Measurements from ENCODE around the gene LRRTM1.
A peak's percentile ranks its signal among the peaks of the same experiment; 100 is the strongest.

The LRRTM1 gene, protein sequence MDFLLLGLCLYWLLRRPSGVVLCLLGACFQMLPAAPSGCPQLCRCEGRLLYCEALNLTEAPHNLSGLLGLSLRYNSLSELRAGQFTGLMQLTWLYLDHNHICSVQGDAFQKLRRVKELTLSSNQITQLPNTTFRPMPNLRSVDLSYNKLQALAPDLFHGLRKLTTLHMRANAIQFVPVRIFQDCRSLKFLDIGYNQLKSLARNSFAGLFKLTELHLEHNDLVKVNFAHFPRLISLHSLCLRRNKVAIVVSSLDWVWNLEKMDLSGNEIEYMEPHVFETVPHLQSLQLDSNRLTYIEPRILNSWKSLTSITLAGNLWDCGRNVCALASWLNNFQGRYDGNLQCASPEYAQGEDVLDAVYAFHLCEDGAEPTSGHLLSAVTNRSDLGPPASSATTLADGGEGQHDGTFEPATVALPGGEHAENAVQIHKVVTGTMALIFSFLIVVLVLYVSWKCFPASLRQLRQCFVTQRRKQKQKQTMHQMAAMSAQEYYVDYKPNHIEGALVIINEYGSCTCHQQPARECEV

DNA sequence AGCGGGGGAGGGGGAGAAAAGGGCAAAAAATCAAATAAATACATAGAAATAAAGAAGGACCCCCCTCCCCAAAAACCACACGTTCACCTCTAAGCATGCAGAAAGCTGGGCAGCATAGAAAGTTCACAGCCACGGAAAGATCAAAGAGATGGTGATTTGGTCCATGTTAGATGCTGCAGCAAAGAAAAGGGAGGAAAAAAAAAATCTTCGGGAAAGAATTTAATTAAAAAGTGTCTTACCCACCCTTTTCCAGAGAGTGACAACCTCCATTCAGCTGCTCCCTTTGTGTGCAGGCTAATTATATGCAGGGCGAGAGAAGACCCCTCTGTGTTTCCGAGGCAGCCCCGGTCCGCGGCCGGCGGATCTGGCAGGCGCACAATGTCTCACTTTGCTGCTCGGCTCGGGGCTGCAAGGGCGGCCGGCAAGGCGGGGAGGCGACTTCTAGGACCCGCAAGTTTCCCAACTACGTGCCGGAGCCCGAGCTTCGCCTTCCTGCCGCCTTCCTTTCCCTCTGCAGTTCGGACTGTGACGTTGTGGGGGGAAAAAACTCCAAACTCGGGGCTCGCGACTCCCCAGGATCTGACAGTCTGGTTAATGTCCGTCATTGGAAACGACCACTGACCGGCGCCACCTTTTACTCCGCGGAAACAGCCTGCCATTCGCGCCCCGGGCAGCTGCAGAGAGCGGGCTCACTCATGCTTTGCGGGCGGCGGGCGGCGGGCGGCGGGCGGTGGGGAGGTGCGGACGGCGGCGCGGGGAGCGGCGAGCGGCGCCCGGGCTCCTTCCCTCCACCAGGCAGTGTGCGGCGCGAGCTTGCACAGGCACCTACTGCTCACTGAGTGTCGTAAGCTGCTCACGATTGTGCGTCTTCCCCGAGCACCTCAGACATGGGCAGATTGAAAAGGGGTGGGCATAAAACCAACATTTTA lies at the start of gene LRRTM1:
Gene LRRTM1 (minus strand): TSS at position 844 of the 929 bp plus-strand sequence. CDS start 933 bp downstream, outside the sequence.
- DNase-seq (ENCODE audit: low read depth), result no peak
- peak within 1 kb of the TSS; percentile 34 for H3K4me3 ChIP-seq (ENCODE audit: low read depth, low read length)

DNA sequence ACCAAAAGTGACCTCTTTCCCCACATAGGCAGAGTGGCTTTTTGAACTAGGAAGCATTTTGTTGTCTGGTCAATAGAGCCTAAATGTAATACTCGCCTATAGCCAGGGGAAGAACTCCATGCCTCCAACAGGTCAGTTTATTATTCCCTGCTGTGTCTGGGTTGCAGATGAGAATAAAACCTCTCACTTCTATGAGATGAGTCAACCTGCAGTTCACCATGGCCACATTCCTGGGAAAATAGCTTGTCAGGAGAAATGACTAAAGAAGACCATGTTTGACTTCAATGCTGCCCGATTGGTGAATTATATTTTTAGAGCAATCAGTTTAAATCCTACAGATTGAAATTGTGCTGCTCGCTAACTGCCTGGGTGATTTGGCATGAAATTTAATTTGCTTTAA lies 46.7 kb upstream of the LRRTM1 start:
- DNase-seq (ENCODE audit: low read depth), result no peak
- H3K4me3 ChIP-seq (ENCODE audit: low read depth, low read length), result no peak overlapping the region

GRCh38 chr2:80348953-80349352 lies 44.4 kb upstream of the LRRTM1 start:
- no peak overlapping the region for H3K4me3 ChIP-seq (ENCODE audit: low read depth, low read length)
- no peak for DNase-seq (ENCODE audit: low read depth)

DNA sequence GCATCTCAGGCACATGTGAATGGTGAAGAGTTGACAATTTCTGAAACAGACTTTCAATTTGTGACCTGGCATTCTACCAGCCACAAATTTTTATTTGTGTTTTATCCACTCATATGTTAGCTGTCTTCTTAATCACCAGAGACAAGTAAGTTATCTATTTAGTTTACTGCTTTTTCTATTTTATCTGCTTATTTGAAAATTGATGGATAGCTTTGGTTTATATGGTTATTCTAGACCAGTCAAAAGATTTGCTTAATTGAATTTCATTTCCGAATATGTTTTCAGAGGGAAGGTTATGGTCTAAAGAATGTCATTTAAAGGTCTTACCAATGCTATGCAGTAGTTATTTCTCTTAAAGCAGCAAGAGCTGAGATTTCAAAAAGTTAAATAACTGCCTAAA lies 43.5 kb upstream of the LRRTM1 start:
- no peak overlapping the region for H3K4me3 ChIP-seq (ENCODE audit: low read depth, low read length)
- DNase-seq (ENCODE audit: low read depth), result no peak

DNA sequence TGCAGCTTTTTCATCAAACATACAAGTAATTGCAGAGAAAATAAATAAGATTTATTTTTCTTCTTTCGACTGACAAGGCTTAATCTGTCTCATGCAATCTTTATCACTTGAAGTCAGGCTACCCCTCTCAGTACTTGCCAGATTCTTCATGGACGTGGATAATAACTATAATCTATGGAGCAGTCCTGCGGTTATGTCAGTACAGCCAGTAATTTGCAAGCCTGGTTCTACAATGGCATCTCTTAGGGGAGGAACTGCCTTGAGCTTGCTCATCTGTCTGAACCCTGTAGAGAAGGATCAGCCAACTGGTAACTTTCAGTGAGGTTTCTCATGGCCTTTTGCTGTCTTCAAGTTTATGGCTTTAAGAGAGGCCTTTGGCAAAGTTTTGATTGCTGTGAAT lies 35.5 kb upstream of the LRRTM1 start:
- DNase-seq (ENCODE audit: low read depth), result no peak
- no peak overlapping the region for H3K4me3 ChIP-seq (ENCODE audit: low read depth, low read length)

DNA sequence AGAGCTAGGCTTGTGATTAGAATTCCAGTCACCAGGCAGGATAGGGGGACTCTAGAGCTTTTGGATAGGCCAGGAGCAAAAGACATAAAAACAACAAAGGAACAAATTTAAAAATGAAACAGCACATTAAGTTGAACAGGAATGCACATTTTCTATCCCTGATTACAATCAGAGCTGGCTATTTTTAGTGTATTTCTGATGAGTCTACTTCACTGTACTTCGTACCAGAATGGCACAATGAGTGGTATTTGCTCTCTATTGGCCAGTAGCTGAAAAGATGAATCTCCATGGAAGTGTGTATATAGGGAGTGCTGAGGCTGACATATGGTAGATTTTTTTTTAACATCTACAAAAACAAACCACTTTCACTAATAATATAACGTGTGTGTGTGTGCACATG lies 34.2 kb upstream of the LRRTM1 start:
- DNase-seq (ENCODE audit: low read depth), result no peak
- no peak overlapping the region for H3K4me3 ChIP-seq (ENCODE audit: low read depth, low read length)

DNA sequence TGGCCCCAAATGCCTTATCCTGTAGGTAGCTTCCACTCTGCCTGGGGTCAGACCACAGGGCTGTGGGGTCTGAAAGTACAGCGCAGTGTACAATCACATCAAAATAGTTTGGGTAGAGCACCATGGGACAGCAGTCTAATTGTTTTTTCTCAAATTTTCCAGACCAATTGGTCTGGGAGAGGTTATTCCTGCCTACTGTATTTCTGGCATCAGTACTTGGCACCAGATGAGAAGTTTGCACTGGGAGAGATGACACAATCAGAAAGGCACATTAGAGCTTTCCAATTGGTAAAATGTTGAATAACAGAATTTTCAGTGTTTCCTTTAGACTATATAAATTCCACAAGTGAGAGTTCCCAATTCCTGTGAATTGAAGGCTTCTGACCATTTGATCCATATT lies 30.9 kb upstream of the LRRTM1 start:
- no peak overlapping the region for H3K4me3 ChIP-seq (ENCODE audit: low read depth, low read length)
- DNase-seq (ENCODE audit: low read depth), result no peak

DNA sequence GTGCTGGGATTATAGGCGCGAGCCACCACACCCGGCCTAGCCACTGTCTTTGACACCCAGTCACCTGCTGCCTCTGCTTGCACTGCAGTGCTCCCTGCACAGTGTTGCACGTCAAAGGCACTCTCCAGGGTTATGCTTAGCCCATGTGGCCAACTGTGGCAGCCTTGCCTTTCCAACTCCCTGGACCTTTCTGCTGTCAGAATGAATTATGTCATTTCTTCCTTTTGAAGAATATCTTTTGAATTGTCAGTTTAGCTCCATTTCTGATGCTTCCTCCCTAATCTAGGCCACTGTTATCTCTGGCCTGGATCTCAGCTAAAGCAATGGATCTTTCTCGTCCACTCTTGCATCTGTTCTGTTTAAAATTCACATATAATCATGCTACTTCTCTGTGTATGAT lies 29.3 kb upstream of the LRRTM1 start:
- no peak overlapping the region for H3K4me3 ChIP-seq (ENCODE audit: low read depth, low read length)
- no peak for DNase-seq (ENCODE audit: low read depth)

DNA sequence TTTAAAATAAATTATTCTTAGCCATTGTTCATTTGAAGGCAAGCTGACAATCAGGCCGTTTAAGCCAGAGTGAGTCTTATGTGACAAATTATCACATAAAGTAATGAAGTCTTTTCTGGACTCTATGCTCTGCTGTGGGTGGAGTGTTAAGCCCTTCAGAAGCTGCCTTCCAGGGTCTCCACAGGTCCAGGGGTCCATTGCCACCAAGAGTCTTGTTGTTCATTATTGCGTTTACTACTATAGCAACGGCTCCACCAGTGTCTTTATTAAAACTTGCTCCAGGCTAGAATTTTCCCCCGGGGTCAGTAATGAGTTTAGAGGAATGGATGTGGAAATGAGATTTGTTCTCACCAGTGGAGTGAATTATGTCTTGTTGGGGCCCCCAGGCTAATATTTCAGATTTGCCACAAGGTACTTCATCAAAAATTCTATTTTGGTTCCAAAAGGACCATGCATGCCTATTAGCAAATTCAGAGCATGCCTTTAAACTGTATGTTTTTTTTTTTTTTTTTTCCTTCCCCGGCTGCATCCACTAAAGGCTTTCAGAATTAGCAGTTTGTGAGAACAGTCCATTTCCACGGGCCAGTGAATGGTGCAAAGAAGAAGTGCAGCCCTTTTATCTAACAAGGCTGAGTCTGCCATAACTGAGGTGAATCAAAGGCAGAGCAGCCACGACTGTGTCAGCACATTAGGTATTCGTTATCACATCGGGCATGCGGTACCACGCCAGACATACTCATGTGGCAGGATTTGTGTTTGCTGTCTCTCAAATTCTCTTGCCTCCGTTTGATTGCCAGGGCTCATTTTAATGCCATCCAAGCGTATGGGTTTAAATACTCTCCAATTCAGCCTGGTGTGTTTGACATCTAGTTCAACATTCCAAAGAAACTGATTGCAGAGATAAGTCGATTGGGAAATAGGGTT lies 26.2 kb upstream of the LRRTM1 start:
- no peak for DNase-seq (ENCODE audit: low read depth)
- H3K4me3 ChIP-seq (ENCODE audit: low read depth, low read length), result no peak overlapping the region

DNA sequence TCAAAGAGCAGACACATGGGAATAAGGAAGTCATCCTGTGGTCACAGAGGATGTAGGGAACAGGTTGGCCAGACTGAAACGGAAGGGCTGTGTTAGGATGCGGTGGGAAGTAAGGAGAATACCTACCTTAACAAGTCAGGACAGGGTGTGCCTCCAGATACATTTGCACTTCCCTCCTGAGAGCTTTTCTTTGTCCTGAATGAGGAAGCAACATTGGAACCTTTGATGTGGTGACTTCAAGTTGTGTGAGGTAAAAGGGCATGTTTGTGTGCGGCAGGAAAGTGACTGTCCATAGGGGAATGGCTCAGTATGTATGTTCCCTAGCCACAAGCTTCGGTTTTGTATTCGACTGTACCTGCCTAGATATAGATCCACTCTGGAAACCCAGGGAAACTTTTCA lies 24.9 kb upstream of the LRRTM1 start:
- no peak overlapping the region for H3K4me3 ChIP-seq (ENCODE audit: low read depth, low read length)
- no peak for DNase-seq (ENCODE audit: low read depth)

GRCh38 chr2:80328159-80328571 lies 23.6 kb upstream of the LRRTM1 start:
- DNase-seq (ENCODE audit: low read depth), result no peak

DNA sequence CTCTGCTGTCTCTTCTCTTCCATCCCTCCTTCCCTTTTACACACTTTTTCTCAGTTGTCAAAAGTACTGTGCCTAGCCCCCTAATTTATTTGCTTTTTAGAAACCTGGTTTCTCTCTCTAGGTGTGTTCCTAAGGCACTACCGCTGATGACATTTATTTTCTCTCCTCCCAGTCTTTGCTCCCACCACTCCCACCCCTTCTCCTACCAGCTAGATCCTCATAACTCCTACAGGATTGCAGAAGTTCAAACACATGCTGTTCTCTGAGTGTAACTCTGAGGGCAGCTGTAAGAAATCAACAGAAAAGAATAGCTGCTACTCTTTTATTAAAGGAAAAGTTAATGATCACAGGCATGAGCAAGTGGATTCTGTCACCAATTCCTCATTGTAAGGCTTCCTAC lies 22.3 kb upstream of the LRRTM1 start:
- H3K4me3 ChIP-seq (ENCODE audit: low read depth, low read length), result no peak overlapping the region
- DNase-seq (ENCODE audit: low read depth), result no peak

More at GRCh38 chr2:80328159-80328571, 23.6 kb upstream of the LRRTM1 start:
- no peak overlapping the region for H3K4me3 ChIP-seq (ENCODE audit: low read depth, low read length)

DNA sequence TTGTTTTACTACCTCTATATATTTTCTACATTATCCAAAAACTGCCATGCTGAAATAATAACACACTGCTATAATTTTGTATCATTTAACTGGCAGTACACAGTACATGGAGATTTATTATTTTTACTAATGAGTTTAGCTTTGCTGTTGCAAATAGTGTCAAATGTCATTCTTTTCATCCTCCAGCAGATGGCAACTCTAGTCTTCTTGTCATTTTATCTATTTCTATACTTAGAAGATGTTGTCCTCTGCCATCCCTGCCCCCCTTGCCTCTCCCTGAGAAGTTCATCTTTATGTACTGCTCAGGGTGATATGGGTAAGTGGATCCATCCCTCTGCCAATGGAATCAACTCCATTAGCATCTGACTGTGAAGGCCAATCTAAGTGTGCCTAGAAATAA lies 21.7 kb upstream of the LRRTM1 start:
- DNase-seq (ENCODE audit: low read depth), result no peak
- no peak overlapping the region for H3K4me3 ChIP-seq (ENCODE audit: low read depth, low read length)

DNA sequence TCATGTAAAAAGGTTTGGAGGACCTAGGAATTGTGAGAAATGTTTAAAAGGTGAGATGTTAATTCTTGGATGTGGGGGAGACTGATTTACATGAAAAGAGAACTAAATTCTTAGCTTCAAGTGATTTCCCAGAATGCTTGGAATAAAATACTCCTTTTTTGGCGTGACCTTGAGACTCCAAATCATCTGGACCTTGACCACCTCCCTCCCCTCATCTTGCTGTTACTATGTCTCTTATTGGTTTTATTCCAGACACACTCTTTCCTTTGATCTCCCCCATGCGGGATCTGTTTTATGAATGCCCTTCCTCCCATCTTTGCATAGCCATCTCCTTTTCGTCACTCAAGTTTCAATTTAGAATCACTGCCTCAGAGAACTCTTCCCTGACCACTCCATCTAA lies 20.0 kb upstream of the LRRTM1 start:
- no peak overlapping the region for H3K4me3 ChIP-seq (ENCODE audit: low read depth, low read length)
- DNase-seq (ENCODE audit: low read depth), result no peak

DNA sequence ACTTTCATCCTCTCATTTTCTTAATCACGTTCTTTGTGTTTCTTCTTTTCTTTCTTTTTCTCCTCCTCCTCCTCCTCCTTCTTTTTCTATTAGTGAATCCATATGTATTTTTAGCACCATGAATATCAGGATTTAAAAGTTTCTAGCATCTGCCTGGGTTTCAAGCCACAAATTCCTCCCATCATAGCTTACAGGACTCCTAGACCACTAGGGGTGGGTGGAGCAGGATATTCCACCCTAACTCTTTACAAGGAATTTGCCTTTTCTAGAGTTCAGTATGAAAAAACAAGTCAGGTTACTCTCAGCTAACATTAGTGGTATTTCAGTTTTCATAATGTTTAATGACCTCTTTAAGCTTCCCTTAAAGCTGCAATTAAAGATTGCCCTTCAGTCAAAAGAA lies 19.1 kb upstream of the LRRTM1 start:
- no peak for DNase-seq (ENCODE audit: low read depth)
- no peak overlapping the region for H3K4me3 ChIP-seq (ENCODE audit: low read depth, low read length)

DNA sequence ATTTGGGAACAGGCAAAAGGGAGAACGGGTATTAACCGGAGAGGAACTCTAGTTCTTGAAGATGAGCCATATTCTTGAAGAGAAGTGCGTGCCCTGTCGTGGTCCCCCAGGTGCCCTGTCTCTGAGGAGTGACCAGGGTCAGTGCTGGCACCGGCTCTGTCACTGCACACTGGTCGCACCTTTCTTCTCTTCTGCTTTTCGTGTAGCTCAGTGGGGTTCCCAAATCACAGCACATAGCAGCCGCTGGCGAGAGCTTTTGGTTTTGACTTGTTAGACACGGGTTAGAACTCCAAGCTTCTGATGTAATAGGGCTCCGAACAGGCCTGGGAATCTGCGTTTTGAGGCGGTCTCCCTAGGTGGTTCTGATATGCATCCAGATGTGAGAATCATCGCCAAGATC lies 18.4 kb upstream of the LRRTM1 start:
- DNase-seq (ENCODE audit: low read depth), result no peak
- H3K4me3 ChIP-seq (ENCODE audit: low read depth, low read length), result no peak overlapping the region

DNA sequence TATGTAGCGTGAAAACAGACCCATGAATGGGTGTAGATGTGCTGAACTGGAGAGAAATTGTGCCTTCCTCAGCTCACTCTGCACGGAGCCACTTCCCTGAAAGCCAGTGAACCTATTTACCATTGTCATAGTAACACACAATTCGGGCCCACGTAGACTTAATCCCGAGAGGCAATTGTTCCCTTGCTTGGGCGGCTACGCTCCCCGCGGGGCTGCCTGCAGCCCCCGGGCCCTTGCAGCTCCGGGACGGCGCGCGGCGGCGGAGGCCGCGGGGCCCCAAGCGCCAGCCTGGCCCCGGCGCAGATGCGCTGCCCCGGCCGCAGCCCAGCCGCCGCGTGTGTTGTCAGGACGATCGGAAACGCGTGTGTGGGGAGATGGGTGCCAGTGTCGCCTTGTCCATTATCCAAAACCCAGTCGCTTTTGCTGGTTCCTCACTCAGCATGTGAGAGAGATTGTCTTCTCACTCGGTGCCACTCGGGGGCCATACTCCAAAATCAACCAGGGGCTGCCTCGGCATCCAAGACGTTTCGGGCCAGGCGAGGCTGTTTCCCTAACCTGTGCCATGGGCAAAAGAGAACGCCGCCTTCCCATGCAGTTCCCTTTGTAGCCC lies 17.9 kb upstream of the LRRTM1 start:
- H3K4me3 ChIP-seq (ENCODE audit: low read depth, low read length), result no peak overlapping the region
- DNase-seq (ENCODE audit: low read depth), result no peak

GRCh38 chr2:80312282-80312839 lies 7.8 kb upstream of the LRRTM1 start:
- no peak for DNase-seq (ENCODE audit: low read depth)

DNA sequence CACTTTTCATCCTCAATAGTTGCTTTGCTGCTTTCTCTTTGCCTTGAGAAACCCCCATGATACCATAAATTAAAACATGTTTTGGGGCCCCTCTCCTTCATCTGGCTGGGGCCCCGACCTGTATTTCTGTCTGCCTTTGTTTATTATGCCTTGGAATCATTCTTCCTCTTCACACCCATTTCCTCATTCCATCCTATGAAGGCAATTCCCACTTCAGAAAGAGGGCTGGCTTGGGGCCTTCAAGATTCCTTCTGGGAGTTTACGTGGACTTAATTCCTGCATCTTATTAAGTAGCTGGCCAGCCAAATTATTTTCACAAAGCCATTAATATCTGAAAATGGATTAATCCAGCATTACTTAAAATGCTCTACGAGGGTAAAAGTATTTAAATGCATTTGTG lies 6.8 kb upstream of the LRRTM1 start:
- H3K4me3 ChIP-seq (ENCODE audit: low read depth, low read length), result no peak overlapping the region
- DNase-seq (ENCODE audit: low read depth), result no peak

More at GRCh38 chr2:80312282-80312839, 7.8 kb upstream of the LRRTM1 start:
- H3K4me3 ChIP-seq (ENCODE audit: low read depth, low read length), result no peak overlapping the region

All from skeletal muscle cell (primary cell).